GM12878 (cell line): Measurements from ENCODE around the gene SEPHS1. TPM values are rescaled to one million over a fixed set of nuclear protein-coding genes. Genes with fewer than 3 reads are reported as not detected.

ENCODE experiments used
- ATAC-seq: fragments of 200-7000 bp; cut with Tn5 transposase; 3 replicates; pipeline ENCODE4 v1.9.1; 2020; ENCODE audit warnings: mild to moderate bottlenecking, moderate library complexity
- BruUV-seq: library from RNA; stranded (reverse); fragments of 400-500 nt; replicated peaks from 2 replicates; lab custom pipeline; 2021; lab: Mats Ljungman, UMichigan
- CTCF ChIA-PET: fragments of 300-600 bp; sonication (Branson Sonifier 250); formaldehyde crosslinking; extraction: SDS; loops from one replicate; lab custom pipeline; 2021; ENCODE audit warnings: inconsistent platforms; lab: Yijun Ruan, JAX
- POLR2A ChIA-PET: fragments of 350-600 bp; formaldehyde crosslinking; extraction: SDS; loops from one replicate; lab custom pipeline; 2021; ENCODE audit warnings: inconsistent platforms; lab: Charles Lee
- RAD21 ChIA-PET: fragments of 300-600 bp; sonication (Branson Sonifier 250); formaldehyde crosslinking; loops from one replicate; lab custom pipeline; 2023; ENCODE audit warnings: antibody characterized with exemption; ENCODE audit not compliant: unreplicated experiment; lab: Charles Lee
- SMC1A ChIA-PET: fragments of 300-600 bp; sonication (Branson Sonifier 250); formaldehyde crosslinking; loops from one replicate; lab custom pipeline; 2023; ENCODE audit not compliant: unreplicated experiment, uncharacterized antibody; lab: Charles Lee
- DNase-seq: peaks from one replicate; pipeline ENCODE4 v3.0.0-alpha.2; 2011; ENCODE audit warnings: low read depth, low spot score
- FAIRE-seq: peaks from 3 replicates; lab custom pipeline; 2011; peaks lifted over from hg19 to GRCh38; lab: Jason Lieb, UNC
- H2AFZ ChIP-seq: 2 replicates; pipeline ENCODE4 v1.6.0; 2011; ENCODE audit warnings: low read depth, low read length, control low read depth; ENCODE audit not compliant: control insufficient read depth
- H3K27ac ChIP-seq: 2 replicates; pipeline ENCODE4 v1.5.1; 2011; ENCODE audit warnings: control low read depth; ENCODE audit not compliant: control insufficient read depth, insufficient read depth
- H3K27me3 ChIP-seq, 2 experiments: replicated peaks in 1 of 2; 2 replicates each; pipeline versions ENCODE4 v1.6.0 to v1.6.1; 2011; ENCODE audit warnings: low read length in 1 of 2; ENCODE audit not compliant: control insufficient read depth in 2 of 2, insufficient read depth in 2 of 2
- H3K36me3 ChIP-seq, 2 experiments: 2 replicates each; pipeline ENCODE4 v1.5.1; 2011; ENCODE audit warnings: low read length in 1 of 2; ENCODE audit not compliant: control insufficient read depth in 2 of 2, insufficient read depth in 2 of 2
- H3K4me1 ChIP-seq: 2 replicates; pipeline ENCODE4 v1.6.1; 2011; ENCODE audit warnings: mild to moderate bottlenecking, low read length, moderate library complexity, mixed read lengths; ENCODE audit not compliant: control insufficient read depth, insufficient read depth
- H3K4me2 ChIP-seq: 2 replicates; pipeline ENCODE4 v1.6.0; 2011; ENCODE audit warnings: control low read depth; ENCODE audit not compliant: control insufficient read depth, insufficient read depth
- H3K4me3 ChIP-seq: fragments of 200-600 bp; sonication (generic); 2 replicates; pipeline ENCODE4 v1.5.1; 2016
- H3K79me2 ChIP-seq: 2 replicates; pipeline ENCODE4 v1.6.0; 2011; ENCODE audit warnings: low read length; ENCODE audit not compliant: control insufficient read depth, insufficient read depth
- H3K9ac ChIP-seq: 2 replicates; pipeline ENCODE4 v1.8.0; 2011; ENCODE audit warnings: low read length, control low read depth, mixed read lengths; ENCODE audit not compliant: control insufficient read depth, insufficient read depth
- H3K9me3 ChIP-seq: replicated peaks from 3 replicates; pipeline ENCODE4 v1.5.1; 2011; ENCODE audit warnings: mild to moderate bottlenecking, low read length; ENCODE audit not compliant: control insufficient read depth, insufficient read depth
- H4K20me1 ChIP-seq: 2 replicates; pipeline ENCODE4 v1.6.0; 2011; ENCODE audit not compliant: control insufficient read depth, insufficient read depth
- BCL11A ChIP-seq: IDR thresholded peaks from 2 replicates; pipeline ENCODE4 v1.6.1; 2011; ENCODE audit warnings: low read depth, low read length
- CBX5 ChIP-seq: sonication (generic); IDR thresholded peaks from 2 replicates; pipeline ENCODE4 v1.6.1; 2016; ENCODE audit warnings: low read depth, moderate library complexity, mild to moderate bottlenecking, inconsistent platforms
- CEBPB ChIP-seq, 2 experiments: fragments of 150-350 bp in 1 of 2; IDR thresholded peaks; 2 replicates each; pipeline ENCODE4 v1.6.1; 2012 to 2014; ENCODE audit warnings: low read depth in 2 of 2, low read length in 2 of 2, borderline replicate concordance in 1 of 2, inconsistent platforms in 1 of 2
- CHD4 ChIP-seq: fragments of 200-600 bp; sonication (generic); IDR thresholded peaks from 2 replicates; pipeline ENCODE4 v1.6.1; 2016; ENCODE audit warnings: mild to moderate bottlenecking
- EGR1 ChIP-seq, 2 experiments: IDR thresholded peaks; 1 replicate in 1 of 2; 2 replicates in 1 of 2; pipeline ENCODE4 v1.6.1; 2011 to 2012; ENCODE audit warnings: low read depth in 2 of 2, low read length in 2 of 2, borderline replicate concordance in 1 of 2, mild to moderate bottlenecking in 1 of 2, moderate library complexity in 1 of 2
- FOXK2 ChIP-seq: fragments of 450-650 bp; IDR thresholded peaks from 2 replicates; pipeline ENCODE4 v1.6.1; 2017; ENCODE audit warnings: mild to moderate bottlenecking, moderate library complexity
- JUND ChIP-seq: IDR thresholded peaks from 2 replicates; pipeline ENCODE4 v1.6.1; 2012; ENCODE audit warnings: low read depth, mild to moderate bottlenecking, low read length, improper control_type of control experiment, moderate library complexity
- LARP7 ChIP-seq: fragments of 450-650 bp; IDR thresholded peaks from 2 replicates; pipeline ENCODE4 v1.6.1; 2017; ENCODE audit warnings: mild to moderate bottlenecking
- MTA2 ChIP-seq: fragments of 450-650 bp; IDR thresholded peaks from 2 replicates; pipeline ENCODE4 v1.6.1; 2016; ENCODE audit warnings: low read depth, mild to moderate bottlenecking, moderate library complexity
- MTA3 ChIP-seq: IDR thresholded peaks from 2 replicates; pipeline ENCODE4 v1.6.1; 2012; ENCODE audit warnings: low read length, inconsistent platforms, borderline replicate concordance
- NFIC ChIP-seq: IDR thresholded peaks from 2 replicates; pipeline ENCODE4 v1.6.1; 2012; ENCODE audit warnings: low read depth, mild to moderate bottlenecking, inconsistent platforms, low read length, moderate library complexity
- NR2C1 ChIP-seq: fragments of 450-650 bp; IDR thresholded peaks from 2 replicates; pipeline ENCODE4 v1.6.1; 2017; ENCODE audit warnings: antibody characterized with exemption, mild to moderate bottlenecking, moderate library complexity
- RAD21 ChIP-seq: IDR thresholded peaks from 2 replicates; pipeline ENCODE4 v1.6.1; 2011; ENCODE audit warnings: mild to moderate bottlenecking, low read depth, low read length, moderate library complexity; ENCODE audit not compliant: insufficient read depth
- RCOR1 ChIP-seq: conservative IDR thresholded peaks from 2 replicates; pipeline ENCODE4 v1.6.1; 2012; ENCODE audit warnings: low read depth, low read length, improper control_type of control experiment
- SMARCA5 ChIP-seq: fragments of 450-650 bp; IDR thresholded peaks from 2 replicates; pipeline ENCODE4 v1.6.1; 2017; ENCODE audit warnings: mild to moderate bottlenecking
- SREBF1 ChIP-seq: IDR thresholded peaks from 2 replicates; pipeline ENCODE4 v1.6.1; 2012; ENCODE audit warnings: mild to moderate bottlenecking, low read length
- SRF ChIP-seq, 2 experiments: IDR thresholded peaks; 2 replicates each; pipeline ENCODE4 v1.6.1; 2011; ENCODE audit warnings: low read depth in 2 of 2, low read length in 2 of 2, mild to moderate bottlenecking in 1 of 2, moderate library complexity in 1 of 2
- ZNF217 ChIP-seq: fragments of 450-650 bp; IDR thresholded peaks from 2 replicates; pipeline ENCODE4 v1.6.1; 2017; ENCODE audit warnings: antibody characterized with exemption, mild to moderate bottlenecking
- ZNF384 ChIP-seq: IDR thresholded peaks from 2 replicates; pipeline ENCODE4 v1.6.1; 2012; ENCODE audit warnings: low read depth, mild to moderate bottlenecking, low read length, improper control_type of control experiment, borderline replicate concordance
- WGBS: methylation state at CpG from one replicate; pipeline ENCODE4 v1.1.6; 2016; ENCODE audit warnings: low lambda C conversion rate; ENCODE audit not compliant: insufficient replicate concordance, insufficient coverage; ENCODE audit errors: missing lambda C conversion rate; 5-methylcytosine and 5-hydroxymethylcytosine counted together
- in situ Hi-C: fragments of 300-500 bp; cut with MboI; formaldehyde crosslinking; loops from 9 replicates; pipeline ENCODE4 v1.14.3; 2018; ENCODE audit warnings: mixed read lengths
- intact Hi-C: fragments of 100-400 bp; cut with micrococcal nuclease; formaldehyde crosslinking; loops from one replicate; pipeline ENCODE4 v1.14.2; 2022; ENCODE audit not compliant: unreplicated experiment
- polyA plus RNA-seq, 11 experiments: library from polyadenylated mRNA; depleted of rRNA in 4 of 11; unstranded in 6 of 11; stranded (reverse) in 5 of 11; fragments of >200 nt; fragmentation: Nextera tagmentation in 4 of 11; fragmentation: Illumina TruSeq in 1 of 11; extraction: Ambion mirVana in 4 of 11; extraction: Trizol in 1 of 11; gene quantifications; 1 replicate in 1 of 11; 2 replicates in 10 of 11; pipeline versions ENCODE4 v1.2.1 to v1.2.3, GENCODE V29; 2011 to 2016; ENCODE audit warnings: inconsistent platforms in 2 of 11, missing spikeins in 2 of 11, low read depth in 1 of 11
- total RNA-seq, 4 experiments: library from RNA; depleted of rRNA in 3 of 4; stranded (reverse); fragments of >200 nt in 3 of 4; fragmentation: Illumina TruSeq in 1 of 4; extraction: Trizol in 1 of 4; gene quantifications; 2 replicates each; pipeline versions ENCODE4 v1.2.1 to v1.2.3, GENCODE V29; 2013 to 2021
- TF ChIP-seq, protein P1 (sequence below): fragments of 450-650 bp; IDR thresholded peaks from 2 replicates; pipeline ENCODE4 v1.6.1; 2016; ENCODE audit warnings: mild to moderate bottlenecking, moderate library complexity, borderline replicate concordance

Gene SEPHS1
- total and polyA plus RNA-seq, 10 of the 15 experiments (the other 5 are each of a cell fraction or from before 2014, with no cell fraction given), result 14.7 to 85.4 (median 48.5) TPM

DNA sequence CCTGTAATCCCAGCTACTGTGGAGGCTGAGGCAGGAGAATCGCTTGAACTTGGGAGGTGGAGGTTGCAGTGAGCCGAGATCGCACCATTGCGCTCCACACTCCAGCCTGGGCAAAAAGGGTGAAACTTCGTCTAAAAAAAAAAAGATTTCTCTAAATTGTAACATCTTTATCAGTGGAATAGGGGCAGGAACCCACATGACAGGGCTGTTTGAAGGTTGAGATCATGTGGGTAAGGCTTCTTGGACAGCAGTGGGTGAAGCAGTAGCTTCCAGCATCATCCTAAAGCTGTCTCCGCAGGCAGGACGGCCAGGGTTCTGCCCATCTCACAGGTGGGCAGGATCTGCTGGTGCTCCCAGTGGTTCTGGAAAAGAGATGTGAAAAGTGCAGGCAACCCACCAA is 37.9 kb upstream of the SEPHS1 start (continued):
- TF ChIP-seq LARP7, result no peak

GRCh38 chr10:13383399-13383761 is 35.3 kb upstream of the SEPHS1 start:
- in situ Hi-C loops, result no loop called here
- Histone ChIP-seq H3K9me3 (no peaks in the 10 kb centered on the region), H4K20me1 (no peaks in the 10 kb centered on the region), H2AFZ (no peak overlapping the region), H3K36me3 (no peaks in the 10 kb centered on the region), H3K4me1 (no peaks in the 10 kb centered on the region), H3K79me2 (no peaks in the 10 kb centered on the region), H3K27ac (no peak overlapping the region), H3K27me3 (peaks cover 0 to 3% of the 10 kb centered on the region in 2 experiments; a peak in 1 of 4 replicates), H3K9ac (no peak overlapping the region), H3K4me3 (no peak overlapping the region), H3K4me2 (no peak overlapping the region)
- ChIA-PET RAD21 (interaction anchor here (0.7 kb wide), 2 partner anchors 11 to 30 kb away, joined by 3 to 5 read pairs; no protein-coding TSS in a partner anchor), POLR2A (no interaction called here), CTCF (interaction anchor here (2.9 kb wide), 1 partner anchor 11 kb away, joined by 12 read pairs; no protein-coding TSS in a partner anchor), SMC1A (interaction anchor here (0.6 kb wide), 1 partner anchor 1797 kb away, joined by 3 read pairs; no protein-coding TSS in a partner anchor)
- intact Hi-C loops, result no loop called here
- 61% methylated on average over 18 of the region's 18 CpGs for WGBS
- ATAC-seq (no peak), FAIRE-seq (no peak), DNase-seq (no peak)
- no TSS peak for BruUV-seq
- no peak for TF ChIP-seq RAD21
- TF ChIP-seq BCL11A, result no peak
- no peak for TF ChIP-seq CEBPB (IDR thresholded peaks at IDR 0.05; ENCODE audit: borderline replicate concordance in 1 of 2, low read depth in 2 of 2, low read length in 2 of 2)
- TF ChIP-seq NR2C1, result no peak
- no peak for TF ChIP-seq FOXK2
- TF ChIP-seq MTA2, result no peak
- TF ChIP-seq, protein P1, sequence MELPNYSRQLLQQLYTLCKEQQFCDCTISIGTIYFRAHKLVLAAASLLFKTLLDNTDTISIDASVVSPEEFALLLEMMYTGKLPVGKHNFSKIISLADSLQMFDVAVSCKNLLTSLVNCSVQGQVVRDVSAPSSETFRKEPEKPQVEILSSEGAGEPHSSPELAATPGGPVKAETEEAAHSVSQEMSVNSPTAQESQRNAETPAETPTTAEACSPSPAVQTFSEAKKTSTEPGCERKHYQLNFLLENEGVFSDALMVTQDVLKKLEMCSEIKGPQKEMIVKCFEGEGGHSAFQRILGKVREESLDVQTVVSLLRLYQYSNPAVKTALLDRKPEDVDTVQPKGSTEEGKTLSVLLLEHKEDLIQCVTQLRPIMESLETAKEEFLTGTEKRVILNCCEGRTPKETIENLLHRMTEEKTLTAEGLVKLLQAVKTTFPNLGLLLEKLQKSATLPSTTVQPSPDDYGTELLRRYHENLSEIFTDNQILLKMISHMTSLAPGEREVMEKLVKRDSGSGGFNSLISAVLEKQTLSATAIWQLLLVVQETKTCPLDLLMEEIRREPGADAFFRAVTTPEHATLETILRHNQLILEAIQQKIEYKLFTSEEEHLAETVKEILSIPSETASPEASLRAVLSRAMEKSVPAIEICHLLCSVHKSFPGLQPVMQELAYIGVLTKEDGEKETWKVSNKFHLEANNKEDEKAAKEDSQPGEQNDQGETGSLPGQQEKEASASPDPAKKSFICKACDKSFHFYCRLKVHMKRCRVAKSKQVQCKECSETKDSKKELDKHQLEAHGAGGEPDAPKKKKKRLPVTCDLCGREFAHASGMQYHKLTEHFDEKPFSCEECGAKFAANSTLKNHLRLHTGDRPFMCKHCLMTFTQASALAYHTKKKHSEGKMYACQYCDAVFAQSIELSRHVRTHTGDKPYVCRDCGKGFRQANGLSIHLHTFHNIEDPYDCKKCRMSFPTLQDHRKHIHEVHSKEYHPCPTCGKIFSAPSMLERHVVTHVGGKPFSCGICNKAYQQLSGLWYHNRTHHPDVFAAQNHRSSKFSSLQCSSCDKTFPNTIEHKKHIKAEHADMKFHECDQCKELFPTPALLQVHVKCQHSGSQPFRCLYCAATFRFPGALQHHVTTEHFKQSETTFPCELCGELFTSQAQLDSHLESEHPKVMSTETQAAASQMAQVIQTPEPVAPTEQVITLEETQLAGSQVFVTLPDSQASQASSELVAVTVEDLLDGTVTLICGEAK, result no peak
- no peak for TF ChIP-seq JUND
- TF ChIP-seq RCOR1, result no peak
- no peak for TF ChIP-seq CHD4
- no peak for TF ChIP-seq ZNF384
- TF ChIP-seq ZNF217, result no peak
- no peak for TF ChIP-seq CBX5
- no peak for TF ChIP-seq SRF (IDR thresholded peaks at IDR 0.05; ENCODE audit: low read depth in 2 of 2, low read length in 2 of 2)
- no peak for TF ChIP-seq EGR1 (IDR thresholded peaks at IDR 0.05; ENCODE audit: borderline replicate concordance in 1 of 2, low read depth in 2 of 2, low read length in 2 of 2)
- TF ChIP-seq SMARCA5, result no peak
- no peak for TF ChIP-seq MTA3
- no peak for TF ChIP-seq SREBF1
- no peak for TF ChIP-seq NFIC
